HG03520 (cell line): ENCODE data around the gene SPATA32.
"Not testable (repeated sequence)": the region's sequence is repeated elsewhere in the genome, so short reads cannot be mapped to it uniquely, and the experiment has no call there.

Source experiments
- ATAC-seq: cut with Tn5 transposase; IDR thresholded peaks from one replicate; pipeline ENCODE4 v1.9.1; 2021; ENCODE audit warnings: mild to moderate bottlenecking, moderate library complexity; ENCODE audit not compliant: unreplicated experiment

The SPATA32 gene

DNA sequence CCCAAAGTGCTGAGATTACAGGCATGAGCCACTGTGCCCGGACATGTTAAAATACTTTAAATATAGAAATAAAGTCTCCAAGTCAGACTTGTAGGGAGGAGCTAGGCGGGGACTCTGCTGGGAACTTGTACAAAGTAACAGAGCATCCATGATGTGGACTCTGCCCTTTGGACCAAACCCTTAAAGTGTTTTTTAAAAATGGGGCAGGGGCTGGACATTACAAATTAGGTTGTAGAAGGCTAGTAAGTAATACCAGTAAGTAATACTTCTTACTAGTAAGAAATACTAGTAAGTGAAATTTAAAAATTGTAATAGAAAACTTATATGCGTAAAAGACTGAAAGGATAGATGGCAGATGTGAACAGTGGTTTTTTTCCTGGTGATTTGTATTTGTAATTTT is 9.7 kb upstream of the SPATA32 start:
- no peak for ATAC-seq

- ATAC-seq = no peak
These were observed 9.0 kb upstream of the SPATA32 start for GRCh38 chr17:45270828-45271418.

- ATAC-seq = no peak
These were observed 8.0 kb upstream of the SPATA32 start for GRCh38 chr17:45269912-45270311.

GRCh38 chr17:45267436-45268055 is 5.7 kb upstream of the SPATA32 start:
- ATAC-seq = no peak

- no peak for ATAC-seq
These were observed 4.6 kb upstream of the SPATA32 start for GRCh38 chr17:45266372-45266926.

GRCh38 chr17:45265821-45266220 is 3.9 kb upstream of the SPATA32 start:
- no peak for ATAC-seq

DNA sequence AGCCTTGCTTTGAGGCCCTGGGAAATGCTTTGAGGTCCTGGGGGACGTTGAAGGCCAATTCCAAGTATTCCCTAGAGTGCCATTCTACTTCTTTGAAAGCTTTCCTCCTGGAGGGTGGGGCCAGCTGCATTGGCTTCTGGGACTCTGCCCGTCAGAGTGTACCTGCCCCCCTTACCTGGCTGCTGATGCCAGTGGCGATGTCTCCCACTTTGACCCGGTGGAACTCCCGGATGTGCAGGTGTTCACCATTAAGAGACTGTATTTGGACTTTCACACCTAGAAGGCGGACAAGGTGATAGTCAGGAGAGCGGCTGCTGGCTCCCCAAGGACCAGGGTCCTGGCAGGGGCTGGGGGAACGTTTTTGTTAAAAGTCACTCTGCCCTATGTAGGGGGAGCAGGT is 3.1 kb upstream of the SPATA32 start:
- no peak for ATAC-seq

GRCh38 chr17:45264430-45264829 is 2.5 kb upstream of the SPATA32 start:
- no peak for ATAC-seq

GRCh38 chr17:45263477-45263860 is 1.6 kb upstream of the SPATA32 start:
- ATAC-seq = no peak

GRCh38 chr17:45262516-45263476 is 902 bp upstream of the SPATA32 start:
- ATAC-seq = no peak

DNA sequence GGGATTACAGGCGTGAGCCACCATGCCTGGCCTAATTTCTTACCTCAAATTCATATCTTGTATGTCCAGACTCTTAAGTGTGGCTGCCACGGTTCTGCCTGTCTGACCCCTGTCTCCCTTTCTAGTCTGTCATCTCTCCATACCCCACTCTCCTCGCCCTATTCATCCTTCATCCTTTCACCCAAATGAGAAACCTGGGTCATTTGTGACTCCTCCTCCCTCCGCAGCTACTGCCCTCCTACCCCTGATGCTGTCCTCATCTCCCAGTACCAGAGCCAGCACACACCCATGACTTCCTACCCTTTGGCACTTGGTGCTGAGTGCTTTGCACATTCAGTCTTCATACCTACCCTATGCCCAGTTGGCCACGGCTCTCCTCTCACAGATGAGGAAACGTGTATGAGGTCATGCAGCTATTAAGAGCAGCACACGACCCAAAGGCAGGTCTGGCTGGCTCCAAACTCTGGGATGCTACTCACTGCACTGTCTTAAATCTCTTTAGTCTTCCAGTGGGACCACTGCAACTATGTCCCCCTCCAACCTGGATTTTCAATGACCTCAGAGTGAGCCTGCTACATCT is 1.6 kb downstream of the SPATA32 start:
- ATAC-seq = no peak

DNA sequence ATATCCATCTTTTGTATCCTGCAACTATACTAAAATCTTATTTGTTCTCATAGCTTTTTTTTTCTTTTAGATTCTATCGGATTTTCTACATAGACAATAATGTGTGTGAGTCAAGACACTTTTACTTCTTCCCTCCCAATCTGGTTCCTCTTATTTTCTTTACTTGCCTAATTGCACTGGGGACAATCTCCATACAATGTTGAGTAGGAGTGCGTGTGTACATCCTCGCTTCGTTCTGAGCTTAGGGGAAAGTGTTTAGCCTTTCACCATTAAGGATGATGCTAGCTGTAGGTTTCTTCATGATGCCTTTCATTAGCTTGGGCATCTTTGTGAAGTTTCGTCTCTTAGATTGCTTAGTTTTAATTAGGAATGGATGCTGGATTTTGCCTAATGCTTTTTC is 2.9 kb downstream of the SPATA32 start:
- ATAC-seq = no peak

GRCh38 chr17:45257115-45257514 is 4.8 kb downstream of the SPATA32 start:
- no peak for ATAC-seq

DNA sequence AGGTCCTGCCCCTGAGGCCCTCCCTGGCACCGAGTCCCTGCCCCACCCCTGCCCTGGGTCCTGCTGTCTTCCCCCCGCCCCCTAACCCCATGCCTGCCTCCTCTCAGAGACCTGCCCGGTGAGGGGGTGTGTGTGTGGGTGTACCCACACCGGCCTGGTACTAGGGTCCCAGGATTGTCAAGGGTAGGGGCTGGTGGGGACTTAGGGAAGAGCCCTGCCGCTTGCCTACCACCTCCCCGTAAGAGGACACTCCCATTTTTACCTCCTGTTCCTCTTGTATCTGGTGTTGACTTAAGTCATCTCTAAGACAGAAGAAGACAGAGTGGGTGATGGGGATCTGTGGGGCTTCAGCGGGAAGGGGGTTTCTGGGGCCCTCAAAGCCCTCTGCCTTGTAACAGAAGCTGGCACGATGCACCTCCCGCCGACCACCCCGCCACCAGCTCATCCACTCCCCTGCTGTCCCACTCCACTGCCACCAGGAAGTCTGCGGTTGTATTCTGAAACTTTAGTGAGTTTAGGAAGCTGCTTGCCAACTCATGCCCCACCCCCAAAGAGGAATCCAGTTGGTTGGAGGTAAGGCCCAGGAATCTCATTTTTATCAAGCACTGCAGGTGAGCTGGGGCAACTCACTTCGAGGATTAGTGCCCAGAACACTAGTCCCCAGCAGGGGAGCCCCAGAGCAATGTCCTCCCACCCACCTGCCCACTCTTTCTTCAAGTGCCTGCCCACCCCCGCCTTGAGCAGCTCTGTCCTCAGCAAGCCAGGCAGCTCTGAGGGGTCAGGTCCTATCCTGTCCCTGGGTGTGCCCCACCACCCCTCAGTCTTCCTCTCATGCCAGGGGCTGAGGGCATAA is 5.6 kb downstream of the SPATA32 start:
- ATAC-seq = no peak

DNA sequence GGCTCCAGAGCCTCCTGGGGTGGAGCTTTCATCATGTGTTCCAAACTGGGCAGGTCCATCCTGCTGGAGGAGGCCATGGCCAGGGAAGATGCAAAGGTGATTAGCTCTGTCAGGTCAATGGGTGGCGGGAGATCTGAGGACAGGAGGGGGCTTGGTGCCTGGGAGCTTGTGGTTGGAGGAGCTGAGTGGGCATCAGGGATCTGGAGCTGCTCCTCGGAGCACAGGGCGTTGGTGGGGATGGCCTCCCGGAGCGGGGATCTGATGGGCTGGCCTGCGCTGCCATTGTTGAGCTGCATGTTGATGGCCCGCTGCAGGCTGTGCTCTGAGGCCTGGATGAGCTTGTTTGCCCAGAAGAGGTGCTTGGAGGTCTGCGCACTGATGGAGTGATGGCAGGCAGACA is 6.5 kb downstream of the SPATA32 start:
- ATAC-seq = no peak

DNA sequence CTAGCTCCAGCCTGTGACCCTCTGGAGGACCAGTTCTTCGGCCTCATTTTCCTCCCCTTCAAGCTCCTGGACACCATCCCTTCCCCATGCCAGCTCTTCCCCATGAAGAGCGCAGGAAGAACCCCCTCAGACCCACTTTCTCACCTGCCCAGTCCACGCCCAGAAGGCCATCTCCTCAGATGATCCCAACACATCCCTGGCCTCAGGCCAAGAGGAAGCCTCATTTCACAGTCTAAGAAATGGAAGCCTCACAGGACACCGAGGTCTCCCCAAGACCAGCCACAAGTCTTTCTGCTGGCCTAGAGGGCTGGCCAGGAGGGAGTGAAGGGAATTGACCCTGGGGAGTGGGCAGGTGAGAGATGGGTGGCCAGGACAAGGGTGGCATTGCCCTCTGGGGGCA is 8.0 kb downstream of the SPATA32 start:
- ATAC-seq = no peak

DNA sequence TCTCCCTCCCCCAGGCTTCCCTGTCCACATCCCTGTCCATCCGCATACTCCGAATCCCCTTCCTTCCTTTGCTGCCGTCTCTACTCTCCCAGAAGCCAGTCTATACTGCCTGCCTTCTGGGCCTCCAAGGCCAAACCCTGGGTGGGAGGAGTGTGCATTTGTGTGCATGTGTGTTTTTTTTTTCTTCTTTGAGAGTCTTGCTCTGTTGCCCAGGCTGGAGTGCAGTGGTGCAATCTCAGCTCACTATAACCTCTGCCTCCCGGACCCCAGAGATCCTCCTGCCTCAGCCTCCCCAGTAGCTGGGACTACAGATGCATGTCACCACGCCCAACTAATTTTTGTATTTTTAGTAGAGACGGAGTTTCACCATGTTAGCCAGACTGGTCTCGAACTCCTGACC is 8.7 kb downstream of the SPATA32 start:
- not testable (repeated sequence) for ATAC-seq

DNA sequence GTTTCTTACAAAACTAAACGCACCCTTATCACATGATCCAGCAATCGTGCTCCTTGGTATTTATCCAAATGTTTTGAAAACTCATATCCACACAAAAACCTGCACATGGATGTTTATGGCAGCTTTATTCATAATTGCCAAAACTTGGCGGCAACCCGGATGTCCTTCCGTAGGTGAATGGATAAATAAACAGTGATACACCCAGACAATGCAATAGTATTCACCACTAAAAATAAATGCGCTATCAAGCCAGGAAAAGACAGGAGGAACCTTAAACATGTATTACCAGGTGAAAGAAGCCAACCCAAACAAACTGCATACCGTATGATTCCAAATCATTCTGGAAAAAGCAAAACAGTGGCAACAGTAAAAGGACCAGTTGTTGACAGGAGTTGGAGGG is 10.0 kb downstream of the SPATA32 start:
- ATAC-seq = no peak

GRCh38 chr17:45248132-45248957 is 13.5 kb downstream of the SPATA32 start:
- ATAC-seq = peak; percentile 45
